GM21717 (cell line): Measurements from ENCODE around the gene RPP14.

Experiments used
- ATAC-seq: cut with Tn5 transposase; IDR thresholded peaks from one replicate; pipeline ENCODE4 v1.9.1; 2021; ENCODE audit warnings: mild to moderate bottlenecking, moderate library complexity; ENCODE audit not compliant: unreplicated experiment

RPP14 gene

DNA sequence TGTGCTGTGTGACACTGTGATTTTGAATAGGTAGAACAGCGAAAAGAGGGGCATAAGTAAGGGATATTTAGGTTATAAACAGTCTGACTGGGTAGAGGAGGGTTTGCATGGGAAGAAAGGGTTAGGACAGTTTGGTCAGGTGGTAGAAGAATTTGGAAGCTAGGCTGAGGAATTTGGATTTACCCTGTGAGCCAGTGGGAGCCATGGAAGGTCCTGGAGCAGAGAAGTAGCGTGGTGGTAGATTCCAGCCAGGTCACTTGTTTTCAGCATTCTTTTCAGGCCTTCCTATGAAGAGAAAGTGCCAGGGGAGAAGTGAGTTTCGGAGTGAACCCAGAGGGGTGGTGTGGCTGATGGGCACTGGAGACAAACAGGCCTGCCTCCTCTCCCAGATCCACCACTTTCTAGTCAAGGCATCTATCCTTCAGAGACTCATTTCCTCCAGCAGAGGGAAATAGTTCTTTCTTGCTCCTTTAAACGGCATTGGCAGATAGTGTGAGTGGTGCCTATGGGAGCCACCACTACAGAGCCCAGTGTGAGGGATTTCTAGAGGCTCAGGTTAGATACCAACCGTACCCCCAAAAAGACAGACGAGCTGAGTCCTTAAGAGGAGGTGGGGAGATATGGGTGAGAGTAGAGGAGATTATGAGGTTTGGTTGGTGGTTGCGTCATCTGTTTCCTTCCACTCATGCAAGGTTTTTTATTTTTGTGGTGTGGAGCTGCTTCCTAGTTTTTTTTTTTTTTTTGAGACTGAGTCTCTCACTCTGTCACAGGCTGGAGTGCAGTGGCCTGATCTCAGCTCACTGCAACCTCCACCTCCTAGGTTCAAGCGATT lies 47.9 kb downstream of the RPP14 start:
- ATAC-seq, result no peak

DNA sequence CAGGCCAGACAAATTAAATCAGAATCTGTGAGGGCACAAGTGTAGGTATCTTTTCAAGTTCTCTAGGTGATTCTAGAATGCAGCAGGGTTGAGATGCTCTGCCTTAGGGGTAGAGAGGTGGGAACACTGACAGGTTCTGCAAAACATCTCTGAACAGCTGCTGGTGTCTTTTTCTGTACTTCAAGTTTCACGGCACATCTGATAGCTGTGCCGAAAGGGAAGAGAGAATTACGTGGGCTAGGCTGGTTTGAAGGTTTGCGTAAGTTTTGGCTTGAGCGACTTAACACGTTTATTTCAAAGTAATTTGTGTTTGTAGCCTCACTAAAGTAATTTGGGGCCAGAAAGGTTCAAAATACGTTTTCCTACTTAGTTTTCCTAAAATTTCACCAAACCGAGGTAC lies 49.1 kb downstream of the RPP14 start:
- ATAC-seq, result peak; percentile 65

- no peak for ATAC-seq
Observed at GRCh38 chr3:58356054-58356453, 50.0 kb downstream of the RPP14 start.

- no peak for ATAC-seq
Observed at GRCh38 chr3:58357402-58357801, 51.4 kb downstream of the RPP14 start.

- ATAC-seq, result no peak
Observed at GRCh38 chr3:58358092-58358491, 52.0 kb downstream of the RPP14 start.

- ATAC-seq, result no peak
Observed at GRCh38 chr3:58358808-58359207, 52.8 kb downstream of the RPP14 start.

GRCh38 chr3:58359621-58360020 lies 53.6 kb downstream of the RPP14 start:
- no peak for ATAC-seq

GRCh38 chr3:58361866-58362265 lies 55.8 kb downstream of the RPP14 start:
- no peak for ATAC-seq

DNA sequence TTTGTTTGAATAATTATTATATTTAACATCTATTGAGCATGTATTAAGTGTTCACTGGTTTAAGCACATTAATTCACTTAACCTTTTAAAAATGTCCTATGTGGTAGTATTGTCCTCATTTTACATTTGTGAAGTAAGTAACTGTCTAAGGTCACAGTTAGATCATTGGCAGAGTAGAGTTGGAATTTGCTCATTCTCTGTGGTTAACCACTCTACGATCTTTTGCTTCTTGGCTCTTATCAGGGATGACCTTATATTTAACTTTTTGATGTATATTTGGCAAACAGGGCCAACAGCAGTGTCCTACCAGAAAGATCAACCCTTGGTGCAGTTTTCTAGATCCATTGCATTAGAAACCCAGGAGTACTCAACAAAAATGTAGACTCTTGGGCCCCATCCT lies 60.7 kb downstream of the RPP14 start:
- ATAC-seq, result no peak

DNA sequence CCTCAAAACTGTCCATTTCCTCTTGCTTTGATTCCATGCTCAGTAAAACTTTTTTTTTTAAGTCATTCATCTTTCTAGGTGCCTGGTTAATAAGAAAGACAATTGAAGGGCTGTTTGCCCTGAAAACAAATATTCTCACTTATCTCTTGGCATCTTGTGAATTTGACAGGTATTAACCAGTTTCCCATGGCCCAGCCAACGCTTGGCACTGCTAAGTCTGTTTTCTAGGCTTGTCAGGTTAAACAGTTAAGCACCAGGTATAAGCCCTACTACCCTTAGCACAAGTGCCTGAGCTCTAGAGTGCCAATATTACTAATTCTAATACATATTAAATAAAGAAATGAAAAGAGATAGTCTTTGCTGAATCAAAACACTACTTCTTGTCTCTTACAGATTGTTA lies 63.0 kb downstream of the RPP14 start:
- ATAC-seq, result no peak
